GM18909 (cell line): ENCODE results near the gene GFRA4.

ENCODE experiments used
- ATAC-seq: cut with Tn5 transposase; IDR thresholded peaks from one replicate; pipeline ENCODE4 v1.9.1; 2021; ENCODE audit warnings: mild to moderate bottlenecking; ENCODE audit not compliant: unreplicated experiment, poor library complexity

The GFRA4 gene

DNA sequence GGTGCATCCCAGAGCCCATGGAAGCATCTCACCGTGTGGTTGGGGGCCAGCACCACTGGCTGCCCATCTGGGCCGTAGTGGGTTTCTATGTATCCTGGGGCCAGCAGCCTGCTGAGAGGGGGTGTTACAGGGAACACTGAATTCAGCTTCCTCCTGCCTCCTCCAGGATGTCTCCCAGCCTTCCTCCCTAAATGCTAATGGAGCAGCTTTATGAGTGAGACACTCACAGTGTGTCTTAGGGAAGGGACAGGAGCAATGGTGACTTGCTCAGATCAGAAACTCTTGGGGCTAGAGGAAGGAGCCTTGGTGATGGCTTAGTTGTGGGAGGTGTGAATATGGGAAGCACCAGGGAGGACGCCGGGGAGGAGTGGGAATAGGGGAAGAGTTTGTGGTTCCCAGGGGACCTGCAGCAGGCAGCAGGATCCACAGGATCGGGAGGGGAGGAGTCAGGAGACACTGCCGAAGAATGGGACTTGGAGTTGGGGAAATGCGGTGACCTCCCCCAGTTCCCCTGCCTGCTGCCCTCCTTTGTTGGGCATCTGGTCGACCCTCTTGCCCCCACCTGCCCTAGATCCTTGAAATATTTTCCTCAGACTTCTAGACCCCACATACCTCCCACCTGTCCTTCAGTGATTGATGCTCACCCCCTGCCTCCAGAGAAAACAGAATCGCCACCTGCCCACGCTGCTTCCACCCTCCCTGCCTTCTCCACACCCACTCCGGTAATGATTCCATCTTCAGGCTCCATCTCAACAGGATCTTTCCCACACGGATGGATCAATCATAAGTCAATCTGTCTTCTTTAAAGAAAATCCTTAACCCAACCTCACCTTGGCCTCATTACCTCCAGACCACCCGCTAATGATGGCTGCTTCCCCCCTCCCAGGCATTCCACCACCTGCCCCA, 12.0 kb upstream of the GFRA4 start:
- ATAC-seq = no peak

DNA sequence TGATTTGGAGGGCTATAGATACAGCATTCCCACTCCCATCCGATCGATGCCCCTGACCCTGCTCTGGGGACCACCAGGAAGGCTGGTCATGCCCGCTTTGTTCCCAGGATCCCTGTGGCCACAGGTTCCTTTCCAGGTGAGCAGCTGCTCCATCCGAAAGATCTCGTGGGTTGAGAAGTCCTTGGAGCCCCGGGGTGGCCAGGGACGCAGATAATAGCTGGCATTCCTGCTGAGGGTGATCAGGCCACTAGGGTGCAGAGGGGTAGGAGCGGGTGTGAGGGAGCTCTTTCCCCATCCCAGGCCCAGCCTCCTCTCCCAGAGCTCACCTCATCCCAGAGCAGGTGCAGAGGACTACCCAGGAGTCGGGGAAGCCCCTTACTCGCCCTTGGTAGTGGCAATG, 11.2 kb upstream of the GFRA4 start:
- no peak for ATAC-seq

DNA sequence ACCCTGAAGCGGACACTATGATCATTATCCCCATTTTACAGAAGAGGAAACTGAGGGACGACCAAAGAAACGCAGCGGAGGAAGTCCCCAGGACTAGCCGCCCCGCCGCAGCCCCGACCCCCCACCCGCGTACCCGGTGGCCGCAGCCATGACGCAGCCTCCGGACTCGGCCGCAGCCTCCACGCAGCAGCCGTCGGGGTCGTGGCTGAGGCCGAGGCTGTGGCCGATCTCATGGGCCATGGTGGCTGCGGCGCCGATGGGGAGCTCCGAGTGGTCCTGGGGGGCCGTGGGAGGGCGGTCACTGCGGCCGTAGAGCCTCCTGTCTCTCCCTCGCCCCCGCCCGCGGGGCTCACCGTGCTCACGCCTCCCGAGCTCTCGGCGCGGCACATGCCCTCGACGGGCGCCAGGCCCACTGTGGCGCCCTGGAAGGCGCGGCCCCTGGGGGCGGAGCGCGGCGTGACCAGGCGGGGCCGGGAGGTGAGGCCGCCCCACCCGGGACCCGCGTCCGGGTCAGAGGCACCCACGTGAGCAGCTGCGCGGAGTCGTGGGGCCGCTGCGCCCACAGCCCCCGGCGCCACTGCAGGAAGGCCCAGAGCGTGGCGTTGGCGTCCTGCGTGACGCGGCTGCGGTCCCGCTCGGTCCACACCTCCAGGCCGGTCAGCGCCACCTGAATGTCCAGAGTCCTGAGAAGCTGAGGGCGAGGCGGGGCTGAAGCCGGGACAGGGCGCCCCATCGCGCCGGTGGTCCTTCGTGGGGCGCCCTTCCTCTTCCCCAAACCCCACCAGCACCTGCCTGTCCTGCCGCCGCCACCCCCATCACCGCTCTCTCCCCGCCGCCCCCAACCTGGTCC, 10.2 kb upstream of the GFRA4 start:
- no peak for ATAC-seq

GRCh38 chr20:3672547-3673171, 9.5 kb upstream of the GFRA4 start:
- no peak for ATAC-seq

DNA sequence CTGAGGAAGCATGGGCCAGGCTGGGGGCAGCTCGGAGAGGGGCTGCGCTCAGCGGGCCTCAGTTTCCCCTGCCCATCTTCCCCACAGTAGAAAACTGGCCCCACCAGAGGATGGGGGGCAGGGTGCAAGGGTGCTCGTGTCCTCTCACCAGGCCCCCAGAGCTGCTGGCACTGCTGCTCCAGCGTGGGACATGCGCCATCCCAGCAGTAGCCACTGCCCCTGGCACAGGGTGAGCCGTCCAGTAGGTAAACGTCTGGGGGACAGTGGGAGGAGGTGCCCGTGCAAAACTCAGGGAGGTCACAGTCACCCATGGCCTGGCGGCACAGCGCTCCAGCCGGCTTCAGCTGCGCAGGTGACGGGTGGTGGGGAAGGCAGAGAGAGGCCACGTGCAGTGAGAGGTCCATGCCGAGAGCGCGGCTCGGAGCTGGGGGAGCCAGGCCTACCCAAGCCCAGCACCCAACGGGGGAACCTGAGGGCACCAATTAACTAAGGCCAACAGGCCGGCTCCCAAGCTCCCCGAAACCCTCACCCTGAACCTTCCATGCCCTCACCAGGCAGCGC, 8.9 kb upstream of the GFRA4 start:
- ATAC-seq = no peak

GRCh38 chr20:3670945-3671344, 7.7 kb upstream of the GFRA4 start:
- no peak for ATAC-seq

- ATAC-seq = no peak
These were observed 7.3 kb upstream of the GFRA4 start for GRCh38 chr20:3670511-3670910.

GRCh38 chr20:3669710-3670367, 6.6 kb upstream of the GFRA4 start:
- no peak for ATAC-seq

- ATAC-seq = no peak
These were observed 4.3 kb upstream of the GFRA4 start for GRCh38 chr20:3667434-3668037.

DNA sequence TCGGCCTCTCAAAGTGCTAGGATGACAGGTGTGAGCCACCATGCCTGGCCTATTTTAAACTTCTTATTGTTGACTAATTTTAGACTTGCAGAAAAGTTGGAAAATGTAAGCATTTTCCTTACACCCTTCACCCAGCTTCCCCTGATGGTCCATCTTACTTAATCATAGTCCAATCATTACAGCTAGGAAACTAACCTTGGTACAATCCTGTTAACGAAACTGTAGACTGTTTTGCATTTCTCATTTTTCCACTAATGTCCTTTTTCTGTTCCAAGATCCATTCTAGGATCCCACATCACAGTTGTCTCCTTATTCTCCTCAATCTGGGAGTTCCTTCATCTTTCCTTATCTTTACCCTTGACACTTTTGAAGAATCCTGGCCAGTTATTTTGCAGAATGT, 659 bp upstream of the GFRA4 start:
- ATAC-seq = no peak

GRCh38 chr20:3661814-3662665, 1.2 kb downstream of the GFRA4 start:
- no peak for ATAC-seq

GRCh38 chr20:3661060-3661813, 2.0 kb downstream of the GFRA4 start:
- no peak for ATAC-seq

DNA sequence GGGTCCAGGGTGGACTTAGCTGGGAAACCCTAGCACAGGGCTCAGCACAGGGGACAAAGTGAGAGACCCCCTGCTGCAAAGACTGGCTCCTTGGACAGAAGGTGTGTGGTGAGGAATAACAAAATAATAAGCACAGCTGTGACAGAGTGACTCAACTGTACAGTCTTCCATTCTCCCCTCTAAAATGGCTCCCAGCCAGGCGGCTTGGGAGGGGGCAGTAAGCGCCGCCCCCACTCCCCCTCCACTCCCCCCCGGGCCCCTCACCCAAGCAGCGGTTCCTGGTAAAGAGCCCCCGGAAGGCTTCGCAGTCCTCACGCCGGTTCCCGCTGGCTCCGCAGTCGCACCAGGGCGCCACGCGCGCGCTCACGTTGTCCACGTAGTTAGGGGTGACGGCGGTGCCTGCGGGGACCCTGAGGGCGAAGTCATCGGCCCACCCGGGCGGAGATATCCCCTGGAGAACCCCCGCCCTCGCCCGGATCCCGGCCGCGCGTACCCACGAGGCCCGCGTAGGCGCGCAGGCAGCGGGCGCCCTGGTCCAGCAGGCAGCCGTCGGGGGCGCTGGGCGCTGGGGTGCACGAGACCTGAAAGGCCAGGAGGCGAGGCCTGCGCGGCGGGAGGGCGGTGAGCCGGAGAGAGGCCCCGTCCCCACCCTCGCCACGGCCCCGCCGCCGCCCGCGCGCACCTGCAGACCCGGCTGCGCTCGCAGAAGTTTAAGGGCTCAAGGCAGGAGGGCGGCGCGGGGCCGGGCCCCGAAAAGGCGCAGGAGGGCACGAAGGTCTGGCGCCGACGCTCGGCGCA, 2.7 kb downstream of the GFRA4 start:
- no peak for ATAC-seq

DNA sequence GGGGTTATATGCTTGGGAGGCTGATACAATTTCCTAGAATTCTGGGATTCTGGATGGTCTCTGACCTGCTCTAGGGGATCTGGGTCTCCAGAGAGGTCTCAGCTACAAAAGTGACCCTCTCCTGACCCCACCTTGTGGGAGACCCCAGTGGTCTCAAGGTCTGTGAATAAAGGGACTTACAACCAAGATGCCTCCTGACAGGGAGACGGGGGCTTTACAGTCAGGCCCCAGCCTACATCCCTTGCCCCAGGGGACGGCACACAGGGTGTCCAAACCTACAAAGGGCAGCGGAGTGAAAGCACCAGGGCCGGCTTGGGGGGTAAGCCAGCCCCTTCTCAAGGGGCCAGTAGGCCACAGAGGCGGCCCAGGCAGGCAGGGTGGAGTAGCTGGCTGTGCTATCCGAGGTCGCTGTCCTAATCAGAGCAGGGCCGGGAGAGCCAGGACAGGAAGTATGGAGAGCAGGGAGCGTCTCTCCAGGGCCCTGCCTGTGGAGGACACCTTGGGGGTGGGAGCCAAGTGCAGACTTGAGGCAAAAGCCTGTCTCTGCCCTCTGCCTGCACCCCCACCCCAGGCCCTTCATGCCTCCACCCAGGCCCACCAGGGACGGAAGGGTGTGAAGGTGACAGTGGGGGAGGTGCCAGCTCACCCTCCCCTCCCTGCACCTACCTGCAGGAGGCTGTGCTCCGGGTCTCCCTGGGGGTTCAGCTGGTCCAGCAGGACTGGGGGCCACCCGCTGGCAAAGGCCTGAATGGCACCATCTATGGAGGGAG, 3.5 kb downstream of the GFRA4 start:
- no peak for ATAC-seq

GRCh38 chr20:3658716-3659491, 4.3 kb downstream of the GFRA4 start:
- ATAC-seq = peak; percentile 90
